HG03378 (cell line): ENCODE data around the gene ELOVL7.
"Not testable (repeated sequence)": the region's sequence is repeated elsewhere in the genome, so short reads cannot be mapped to it uniquely, and the experiment has no call there.

Experiments used
- ATAC-seq: cut with Tn5 transposase; IDR thresholded peaks from one replicate; pipeline ENCODE4 v1.9.1; 2021; ENCODE audit warnings: mild to moderate bottlenecking, moderate library complexity; ENCODE audit not compliant: unreplicated experiment

Gene ELOVL7

GRCh38 chr5:60833520-60833919 lies 10.5 kb downstream of the ELOVL7 start:
- no peak for ATAC-seq

GRCh38 chr5:60830581-60831127 lies 13.4 kb downstream of the ELOVL7 start:
- ATAC-seq: no peak

- ATAC-seq: no peak
Observed at GRCh38 chr5:60829490-60830266, 14.4 kb downstream of the ELOVL7 start.

- ATAC-seq: no peak
Observed at GRCh38 chr5:60827201-60827600, 16.9 kb downstream of the ELOVL7 start.

- ATAC-seq: peak; percentile 91
Observed at GRCh38 chr5:60826653-60827052, 17.4 kb downstream of the ELOVL7 start.

- no peak for ATAC-seq
Observed at GRCh38 chr5:60823574-60823973, 20.5 kb downstream of the ELOVL7 start.

GRCh38 chr5:60822285-60822556 lies 21.8 kb downstream of the ELOVL7 start:
- ATAC-seq: no peak

GRCh38 chr5:60821488-60822284 lies 22.4 kb downstream of the ELOVL7 start:
- no peak for ATAC-seq

GRCh38 chr5:60820593-60821487 lies 23.2 kb downstream of the ELOVL7 start:
- no peak for ATAC-seq

- ATAC-seq: not testable (repeated sequence)
Observed at GRCh38 chr5:60816138-60816537, 27.9 kb downstream of the ELOVL7 start.

- ATAC-seq: no peak
Observed at GRCh38 chr5:60814498-60814897, 29.6 kb downstream of the ELOVL7 start.

- ATAC-seq: no peak
Observed at GRCh38 chr5:60812426-60812825, 31.6 kb downstream of the ELOVL7 start.

- ATAC-seq: peak; percentile 49
Observed at GRCh38 chr5:60811105-60811504, 33.0 kb downstream of the ELOVL7 start.

- ATAC-seq: peak; percentile 90
Observed at GRCh38 chr5:60810438-60811085, 33.5 kb downstream of the ELOVL7 start.

GRCh38 chr5:60809891-60810425 lies 34.1 kb downstream of the ELOVL7 start:
- no peak for ATAC-seq

- no peak for ATAC-seq
Observed at GRCh38 chr5:60806591-60807243, 37.4 kb downstream of the ELOVL7 start.

GRCh38 chr5:60805463-60805862 lies 38.6 kb downstream of the ELOVL7 start:
- no peak for ATAC-seq

GRCh38 chr5:60803712-60804111 lies 40.4 kb downstream of the ELOVL7 start:
- no peak for ATAC-seq

- ATAC-seq: no peak
Observed at GRCh38 chr5:60802986-60803385, 41.1 kb downstream of the ELOVL7 start.

GRCh38 chr5:60802226-60802625 lies 41.8 kb downstream of the ELOVL7 start:
- ATAC-seq: no peak
